Measurements from ENCODE around the gene TBX19.
A peak's percentile ranks its signal among the peaks of the same experiment; 100 is the strongest.
"Not testable (repeated sequence)": the region's sequence is repeated elsewhere in the genome, so short reads cannot be mapped to it uniquely, and the experiment has no call there.

The TBX19 gene

GRCh38 chr1:168343566-168343965 is 62.9 kb downstream of the TBX19 start:
- no peak overlapping the region for H3K27ac Mint-ChIP-seq
- no peak overlapping the region for H3K4me3 Mint-ChIP-seq
- H3K27me3 Mint-ChIP-seq (ENCODE audit: low read depth, poor library complexity) = peaks cover 10% of the 10 kb centered on the region
- H3K4me1 Mint-ChIP-seq = no peaks in the 10 kb centered on the region
- no peak for DNase-seq
- H3K9me3 Mint-ChIP-seq = no peaks in the 10 kb centered on the region
- H3K36me3 Mint-ChIP-seq (ENCODE audit: low read depth) = no peaks in the 10 kb centered on the region
- TF ChIP-seq, protein P1, sequence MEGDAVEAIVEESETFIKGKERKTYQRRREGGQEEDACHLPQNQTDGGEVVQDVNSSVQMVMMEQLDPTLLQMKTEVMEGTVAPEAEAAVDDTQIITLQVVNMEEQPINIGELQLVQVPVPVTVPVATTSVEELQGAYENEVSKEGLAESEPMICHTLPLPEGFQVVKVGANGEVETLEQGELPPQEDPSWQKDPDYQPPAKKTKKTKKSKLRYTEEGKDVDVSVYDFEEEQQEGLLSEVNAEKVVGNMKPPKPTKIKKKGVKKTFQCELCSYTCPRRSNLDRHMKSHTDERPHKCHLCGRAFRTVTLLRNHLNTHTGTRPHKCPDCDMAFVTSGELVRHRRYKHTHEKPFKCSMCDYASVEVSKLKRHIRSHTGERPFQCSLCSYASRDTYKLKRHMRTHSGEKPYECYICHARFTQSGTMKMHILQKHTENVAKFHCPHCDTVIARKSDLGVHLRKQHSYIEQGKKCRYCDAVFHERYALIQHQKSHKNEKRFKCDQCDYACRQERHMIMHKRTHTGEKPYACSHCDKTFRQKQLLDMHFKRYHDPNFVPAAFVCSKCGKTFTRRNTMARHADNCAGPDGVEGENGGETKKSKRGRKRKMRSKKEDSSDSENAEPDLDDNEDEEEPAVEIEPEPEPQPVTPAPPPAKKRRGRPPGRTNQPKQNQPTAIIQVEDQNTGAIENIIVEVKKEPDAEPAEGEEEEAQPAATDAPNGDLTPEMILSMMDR (IDR thresholded peaks at IDR 0.05) = no peak

- Mint-ChIP-seq H3K27me3 (ENCODE audit: low read depth, poor library complexity) (peaks cover 10% of the 10 kb centered on the region), H3K4me3 (no peak overlapping the region), H3K9me3 (no peaks in the 10 kb centered on the region), H3K36me3 (ENCODE audit: low read depth) (no peaks in the 10 kb centered on the region), H3K27ac (no peak overlapping the region), H3K4me1 (no peaks in the 10 kb centered on the region)
- TF ChIP-seq, protein P1 (IDR thresholded peaks at IDR 0.05) = no peak
- DNase-seq = no peak
Observed at GRCh38 chr1:168344517-168344916, 63.8 kb downstream of the TBX19 start.

DNA sequence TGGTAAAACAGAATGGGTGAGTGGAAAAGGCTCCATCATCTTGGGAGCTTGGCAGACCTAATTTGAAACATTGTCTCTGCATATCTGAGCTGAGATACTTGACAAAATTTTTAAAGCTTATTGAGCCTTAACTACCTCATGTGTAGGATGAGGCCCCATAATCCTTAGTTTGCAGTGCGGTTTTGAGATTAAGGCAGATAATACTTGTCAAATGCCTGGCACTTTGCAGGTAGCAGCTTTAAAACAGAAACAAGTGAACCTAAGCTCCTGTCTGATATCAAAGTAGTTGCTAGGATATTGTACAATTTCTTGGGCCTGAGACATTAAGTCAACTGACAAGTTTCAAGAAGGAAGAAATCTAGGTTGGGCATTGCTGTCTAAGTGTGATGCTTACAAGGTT is 65.3 kb downstream of the TBX19 start:
- TF ChIP-seq, protein P1 (IDR thresholded peaks at IDR 0.05) = no peak
- Mint-ChIP-seq H3K4me3 (no peak overlapping the region), H3K9me3 (no peaks in the 10 kb centered on the region), H3K4me1 (no peaks in the 10 kb centered on the region), H3K27ac (no peak overlapping the region), H3K27me3 (ENCODE audit: low read depth, poor library complexity) (peaks cover 10% of the 10 kb centered on the region), H3K36me3 (ENCODE audit: low read depth) (no peaks in the 10 kb centered on the region)
- DNase-seq = no peak

DNA sequence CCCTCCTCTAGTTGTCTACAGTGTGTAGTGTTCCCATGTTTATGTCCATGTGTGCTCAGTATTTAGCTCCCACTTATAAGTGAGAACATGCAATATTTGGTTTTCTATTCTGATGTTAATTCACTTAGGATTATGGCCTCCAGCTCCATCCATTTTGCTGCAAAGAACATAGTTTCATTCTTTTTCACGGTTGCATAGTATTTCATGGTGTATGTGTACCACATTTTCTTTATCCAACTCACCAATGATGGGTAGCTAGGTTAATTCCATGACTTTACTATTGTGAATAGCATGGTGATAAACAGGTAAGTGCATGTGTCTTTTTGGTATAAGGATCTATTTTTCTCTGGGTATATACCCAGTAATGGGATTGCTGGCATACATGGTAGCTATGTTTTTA is 67.0 kb downstream of the TBX19 start:
- Mint-ChIP-seq H3K4me1 (no peaks in the 10 kb centered on the region), H3K27me3 (ENCODE audit: low read depth, poor library complexity) (peaks cover 5% of the 10 kb centered on the region), H3K27ac (no peak overlapping the region), H3K4me3 (no peak overlapping the region), H3K36me3 (ENCODE audit: low read depth) (no peaks in the 10 kb centered on the region), H3K9me3 (peaks cover 4% of the 10 kb centered on the region)
- TF ChIP-seq, protein P1 (IDR thresholded peaks at IDR 0.05) = no peak
- DNase-seq = no peak

GRCh38 chr1:168348146-168348709 is 67.6 kb downstream of the TBX19 start:
- no peaks in the 10 kb centered on the region for H3K36me3 Mint-ChIP-seq (ENCODE audit: low read depth)
- H3K27ac Mint-ChIP-seq = no peak overlapping the region
- peaks cover 4% of the 10 kb centered on the region for H3K9me3 Mint-ChIP-seq
- no peak overlapping the region for H3K4me3 Mint-ChIP-seq
- no peak for DNase-seq
- TF ChIP-seq, protein P1 (IDR thresholded peaks at IDR 0.05) = no peak
- H3K27me3 Mint-ChIP-seq (ENCODE audit: low read depth, poor library complexity) = peaks cover 5% of the 10 kb centered on the region
- H3K4me1 Mint-ChIP-seq = no peaks in the 10 kb centered on the region

- H3K9me3 Mint-ChIP-seq = peaks cover 12% of the 10 kb centered on the region
- not testable (repeated sequence) for H3K27ac Mint-ChIP-seq; H3K36me3 Mint-ChIP-seq (ENCODE audit: low read depth); DNase-seq; H3K27me3 Mint-ChIP-seq (ENCODE audit: low read depth, poor library complexity); H3K4me1 Mint-ChIP-seq
- peak overlapping the region; percentile 39 for H3K4me3 Mint-ChIP-seq
Observed at GRCh38 chr1:168354335-168355269, 73.9 kb downstream of the TBX19 start.
